ENCODE measurements around the gene ZBTB47.

- no peak for TF ChIP-seq EZH2 (IDR thresholded peaks at IDR 0.05; ENCODE audit: borderline replicate concordance, insufficient read depth, low read length, poor library complexity, severe bottlenecking)
- TF ChIP-seq EP300 (conservative IDR thresholded peaks at IDR 0.05; ENCODE audit: poor library complexity, severe bottlenecking): no peak
- TF ChIP-seq POLR2AphosphoS5 (IDR thresholded peaks at IDR 0.05): no peak
- TF ChIP-seq CTCF (IDR thresholded peaks at IDR 0.05; ENCODE audit: poor library complexity, severe bottlenecking): no peak
- no peak for TF ChIP-seq RAD21 (conservative IDR thresholded peaks at IDR 0.05)
These were observed 12.6 kb upstream of the ZBTB47 start for GRCh38 chr3:42640771-42641370.
